ENCODE results near the gene KANSL1. TPM values are rescaled to one million over a fixed set of nuclear protein-coding genes. Genes with fewer than 3 reads are reported as not detected.

The KANSL1 gene
- total RNA-seq, 1 donor from 2014 or later: 154 TPM

DNA sequence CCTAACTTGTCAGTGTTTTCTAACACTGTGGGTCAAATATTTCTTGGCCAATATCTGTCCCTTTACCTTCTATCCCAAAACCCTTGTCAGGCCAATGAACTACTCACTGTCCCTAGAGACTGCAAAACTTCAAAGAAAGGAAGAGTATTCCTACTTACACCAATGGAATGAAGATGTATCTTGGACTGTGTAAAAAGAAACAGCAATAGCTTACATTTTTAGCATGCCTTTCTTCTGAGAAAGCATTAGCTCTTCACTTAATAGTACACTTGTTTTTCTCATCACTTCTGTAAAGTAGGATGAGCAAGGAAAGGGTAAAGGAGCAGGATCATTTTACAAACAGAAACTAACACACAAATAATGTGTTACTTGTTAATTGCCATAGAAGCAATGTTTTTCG, 120.2 kb downstream of the KANSL1 start:
- peaks cover 3% of the 10 kb centered on the region for H3K9me3 Mint-ChIP-seq (ENCODE audit: unreplicated experiment)
- peaks cover 13% of the 10 kb centered on the region for H3K36me3 Mint-ChIP-seq (ENCODE audit: low read depth, unreplicated experiment)
- TF ChIP-seq CTCF (IDR thresholded peaks at IDR 0.05; ENCODE audit: unreplicated experiment): no peak
- no peak for DNase-seq (ENCODE audit: low spot score)
- peak overlapping the region; percentile 34 for H3K27ac Mint-ChIP-seq (ENCODE audit: unreplicated experiment)
- H3K4me3 Mint-ChIP-seq (ENCODE audit: unreplicated experiment): no peak overlapping the region
- H3K27me3 Mint-ChIP-seq (ENCODE audit: unreplicated experiment): peaks cover 8% of the 10 kb centered on the region
- H3K4me1 Mint-ChIP-seq (ENCODE audit: unreplicated experiment): peaks cover 22% of the 10 kb centered on the region

DNA sequence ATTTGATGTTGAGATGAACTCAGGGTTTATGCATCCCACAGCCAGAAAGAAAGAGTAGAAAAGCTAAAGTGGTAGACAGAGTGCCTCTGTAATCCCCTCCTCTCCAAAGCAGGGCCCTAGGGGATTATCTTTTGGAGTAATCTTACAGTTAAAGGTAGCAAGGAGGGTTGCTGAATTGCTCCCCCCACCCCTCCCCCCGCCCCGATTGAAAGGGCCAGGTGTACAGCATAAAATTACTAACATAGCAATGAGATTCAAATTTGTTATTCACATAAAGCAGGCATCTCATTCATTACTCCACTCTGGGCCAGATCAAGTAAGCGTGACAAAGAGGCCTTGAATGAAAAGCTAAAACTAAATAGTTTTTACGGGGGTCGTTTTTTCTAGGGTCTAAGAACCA, 121.4 kb downstream of the KANSL1 start:
- DNase-seq (ENCODE audit: low spot score): no peak
- Mint-ChIP-seq H3K36me3 (ENCODE audit: low read depth, unreplicated experiment) (peaks cover 10% of the 10 kb centered on the region), H3K27me3 (ENCODE audit: unreplicated experiment) (peaks cover 2% of the 10 kb centered on the region), H3K4me3 (ENCODE audit: unreplicated experiment) (no peak overlapping the region), H3K4me1 (ENCODE audit: unreplicated experiment) (peaks cover 22% of the 10 kb centered on the region), H3K9me3 (ENCODE audit: unreplicated experiment) (peaks cover 3% of the 10 kb centered on the region), H3K27ac (ENCODE audit: unreplicated experiment) (peak overlapping the region; percentile 50)
- no peak for TF ChIP-seq CTCF (IDR thresholded peaks at IDR 0.05; ENCODE audit: unreplicated experiment)

- no peak for TF ChIP-seq CTCF (IDR thresholded peaks at IDR 0.05; ENCODE audit: unreplicated experiment)
- peaks cover 3% of the 10 kb centered on the region for H3K4me1 Mint-ChIP-seq (ENCODE audit: unreplicated experiment)
- H3K4me3 Mint-ChIP-seq (ENCODE audit: unreplicated experiment): peak overlapping the region; percentile 2
- no peak for DNase-seq (ENCODE audit: low spot score)
- H3K9me3 Mint-ChIP-seq (ENCODE audit: unreplicated experiment): no peaks in the 10 kb centered on the region
- peaks cover 9% of the 10 kb centered on the region for H3K27me3 Mint-ChIP-seq (ENCODE audit: unreplicated experiment)
- H3K27ac Mint-ChIP-seq (ENCODE audit: unreplicated experiment): peak overlapping the region; percentile 62
- peaks cover 24% of the 10 kb centered on the region for H3K36me3 Mint-ChIP-seq (ENCODE audit: low read depth, unreplicated experiment)
These were observed 128.8 kb downstream of the KANSL1 start for GRCh38 chr17:46064460-46064859.

DNA sequence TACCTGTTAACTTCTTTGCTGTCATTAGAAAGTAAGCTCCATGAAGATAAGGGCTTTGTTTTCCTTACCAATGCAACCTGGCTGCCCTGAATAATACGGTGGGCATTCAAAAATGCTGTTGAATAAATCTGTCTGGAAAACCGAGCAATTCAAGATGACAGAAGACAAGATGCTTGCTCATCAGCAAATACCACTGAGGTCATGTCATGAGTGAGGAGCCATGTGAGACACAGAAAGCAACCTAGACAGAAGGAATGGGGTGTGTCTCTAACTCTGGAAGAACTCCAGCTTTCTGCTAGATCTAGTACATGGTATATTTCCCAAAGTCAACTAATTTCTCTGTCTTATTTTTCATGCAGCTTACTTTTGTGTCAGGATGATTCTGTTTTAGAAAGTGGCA, 130.0 kb downstream of the KANSL1 start:
- peaks cover 24% of the 10 kb centered on the region for H3K36me3 Mint-ChIP-seq (ENCODE audit: low read depth, unreplicated experiment)
- no peak overlapping the region for H3K4me3 Mint-ChIP-seq (ENCODE audit: unreplicated experiment)
- TF ChIP-seq CTCF (IDR thresholded peaks at IDR 0.05; ENCODE audit: unreplicated experiment): no peak
- H3K27ac Mint-ChIP-seq (ENCODE audit: unreplicated experiment): no peak overlapping the region
- peaks cover 10% of the 10 kb centered on the region for H3K27me3 Mint-ChIP-seq (ENCODE audit: unreplicated experiment)
- H3K4me1 Mint-ChIP-seq (ENCODE audit: unreplicated experiment): peaks cover 3% of the 10 kb centered on the region
- DNase-seq (ENCODE audit: low spot score): no peak
- no peaks in the 10 kb centered on the region for H3K9me3 Mint-ChIP-seq (ENCODE audit: unreplicated experiment)

DNA sequence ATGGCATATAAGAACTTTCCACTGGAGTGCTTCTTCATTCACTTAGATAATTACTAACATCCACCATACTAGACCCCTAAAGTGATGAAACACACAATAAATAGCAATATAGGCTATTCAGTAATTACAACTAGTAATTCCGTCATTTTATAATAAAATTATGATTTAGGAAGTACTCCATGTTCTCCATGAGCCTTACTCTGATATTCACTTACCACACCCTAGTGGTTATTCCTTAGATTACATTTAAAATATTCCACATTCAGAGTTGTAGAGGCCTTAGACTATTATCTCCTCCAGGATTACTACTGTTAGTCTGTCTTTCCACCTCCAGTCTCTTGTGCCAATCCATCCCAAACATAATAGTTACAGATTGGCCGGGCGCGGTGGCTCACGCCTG, 131.8 kb downstream of the KANSL1 start:
- no peak overlapping the region for H3K4me3 Mint-ChIP-seq (ENCODE audit: unreplicated experiment)
- peak; percentile 62 for TF ChIP-seq CTCF (IDR thresholded peaks at IDR 0.05; ENCODE audit: unreplicated experiment)
- no peak for DNase-seq (ENCODE audit: low spot score)
- no peaks in the 10 kb centered on the region for H3K9me3 Mint-ChIP-seq (ENCODE audit: unreplicated experiment)
- peaks cover 10% of the 10 kb centered on the region for H3K27me3 Mint-ChIP-seq (ENCODE audit: unreplicated experiment)
- H3K4me1 Mint-ChIP-seq (ENCODE audit: unreplicated experiment): peaks cover 6% of the 10 kb centered on the region
- peak overlapping the region; percentile 63 for H3K27ac Mint-ChIP-seq (ENCODE audit: unreplicated experiment)
- H3K36me3 Mint-ChIP-seq (ENCODE audit: low read depth, unreplicated experiment): peaks cover 18% of the 10 kb centered on the region

All from endothelial cell (in vitro differentiated cells).